HG02642 (cell line): ENCODE data around the gene GPBAR1.

Experiments
- ATAC-seq: cut with Tn5 transposase; IDR thresholded peaks from one replicate; pipeline ENCODE4 v1.9.1; 2021; ENCODE audit warnings: mild to moderate bottlenecking; ENCODE audit not compliant: unreplicated experiment, poor library complexity

The GPBAR1 gene

GRCh38 chr2:218238887-218239286 lies 21.9 kb upstream of the GPBAR1 start:
- ATAC-seq, result no peak

GRCh38 chr2:218244204-218244603 lies 16.6 kb upstream of the GPBAR1 start:
- ATAC-seq, result no peak

- no peak for ATAC-seq
Measured at GRCh38 chr2:218244665-218245064, 16.1 kb upstream of the GPBAR1 start.

GRCh38 chr2:218245214-218245613 lies 15.6 kb upstream of the GPBAR1 start:
- no peak for ATAC-seq

GRCh38 chr2:218249691-218250090 lies 11.1 kb upstream of the GPBAR1 start:
- no peak for ATAC-seq

- ATAC-seq, result no peak
Measured at GRCh38 chr2:218252509-218253231, 8.1 kb upstream of the GPBAR1 start.

GRCh38 chr2:218253232-218253625 lies 7.6 kb upstream of the GPBAR1 start:
- no peak for ATAC-seq

GRCh38 chr2:218255446-218255845 lies 5.4 kb upstream of the GPBAR1 start:
- ATAC-seq, result no peak

GRCh38 chr2:218256612-218257350 lies 4.0 kb upstream of the GPBAR1 start:
- ATAC-seq, result no peak

GRCh38 chr2:218257390-218257981 lies 3.3 kb upstream of the GPBAR1 start:
- ATAC-seq, result peak; percentile 71

- ATAC-seq, result no peak
Measured at GRCh38 chr2:218259099-218259961, 1.5 kb upstream of the GPBAR1 start.

GRCh38 chr2:218260166-218260565 lies 649 bp upstream of the GPBAR1 start:
- ATAC-seq, result no peak

GRCh38 chr2:218261423-218262236 lies 815 bp downstream of the GPBAR1 start:
- ATAC-seq, result no peak

- no peak for ATAC-seq
Measured at GRCh38 chr2:218262237-218262600, 1.4 kb downstream of the GPBAR1 start.

GRCh38 chr2:218262631-218263586 lies 2.1 kb downstream of the GPBAR1 start:
- ATAC-seq, result no peak

- ATAC-seq, result no peak
Measured at GRCh38 chr2:218263817-218264641, 3.2 kb downstream of the GPBAR1 start.

- ATAC-seq, result no peak
Measured at GRCh38 chr2:218264773-218265561, 4.2 kb downstream of the GPBAR1 start.
